ACHN (cell line): ENCODE results near the gene OPCML.

Source experiments
- DNase-seq: peaks from one replicate; pipeline ENCODE4 v3.0.0-alpha.2; 2015
- in situ Hi-C: cut with HindIII; loops from 2 replicates; pipeline ENCODE4 v1.10.0; 2017; ENCODE audit warnings: low sequenced_read_pairs, low pct_ligation_motif_present, low pct_unique_long_range_greater_than_20kb

Gene OPCML

DNA sequence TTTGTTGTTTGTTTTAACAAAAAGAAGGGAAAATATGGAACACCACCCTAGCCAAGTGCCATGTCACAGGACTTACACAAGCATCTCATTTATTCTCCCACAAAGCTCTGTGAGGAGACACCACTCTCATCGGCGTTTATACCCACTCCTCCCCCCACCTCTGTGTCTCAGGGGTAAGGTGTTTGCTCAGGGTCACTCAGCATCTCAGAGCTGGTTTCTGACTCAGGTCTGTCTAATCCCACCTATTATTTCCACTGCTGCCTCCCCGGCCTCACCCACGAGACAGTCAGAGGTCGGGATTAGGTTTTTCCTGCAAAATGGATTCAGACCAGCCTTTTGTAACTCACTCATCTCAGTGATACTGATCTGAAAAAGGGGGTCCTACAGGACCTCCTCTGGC lies 786.0 kb downstream of the OPCML start:
- no peak for DNase-seq
- in situ Hi-C loops, result no loop called here

DNA sequence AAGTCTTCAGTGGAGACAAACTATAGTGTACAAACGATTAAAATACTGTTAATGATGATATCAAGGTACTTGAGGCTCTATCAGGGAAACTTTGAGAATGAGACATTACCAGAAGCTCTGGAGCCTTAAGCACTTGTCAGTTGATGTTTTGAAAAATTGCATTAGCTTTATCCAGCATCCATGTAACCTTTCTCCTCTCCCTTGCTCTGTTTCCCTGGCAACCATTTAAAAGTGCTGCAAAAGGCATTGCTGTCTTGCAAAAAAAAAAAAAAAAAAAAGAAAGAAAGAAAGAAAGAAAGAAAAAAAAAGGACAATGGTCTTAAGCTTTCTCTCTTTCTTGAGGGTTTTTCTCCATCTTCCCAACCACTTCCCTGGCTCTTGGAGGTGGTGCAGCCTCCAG lies 787.0 kb downstream of the OPCML start:
- in situ Hi-C loops, result no loop called here
- DNase-seq, result no peak

DNA sequence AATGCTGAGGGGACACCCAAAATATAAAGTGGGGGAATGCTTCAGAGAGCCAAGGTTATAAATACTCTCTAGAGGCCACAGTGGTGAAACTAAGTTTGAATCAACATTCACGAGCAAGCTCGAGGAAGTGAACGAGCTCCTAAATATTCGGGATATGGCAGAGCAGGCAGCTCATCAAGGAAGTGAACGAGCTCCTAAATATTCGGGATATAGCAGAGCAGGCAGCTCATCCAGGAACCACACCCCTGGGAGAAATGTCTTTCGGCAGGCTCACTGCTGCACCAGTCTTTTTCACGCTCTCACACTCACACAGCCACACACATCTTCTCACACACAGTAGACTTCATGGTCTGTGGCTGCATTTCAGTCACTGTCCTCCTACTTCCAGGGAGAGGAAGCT lies 787.5 kb downstream of the OPCML start:
- no peak for DNase-seq
- in situ Hi-C loops, result no loop called here

DNA sequence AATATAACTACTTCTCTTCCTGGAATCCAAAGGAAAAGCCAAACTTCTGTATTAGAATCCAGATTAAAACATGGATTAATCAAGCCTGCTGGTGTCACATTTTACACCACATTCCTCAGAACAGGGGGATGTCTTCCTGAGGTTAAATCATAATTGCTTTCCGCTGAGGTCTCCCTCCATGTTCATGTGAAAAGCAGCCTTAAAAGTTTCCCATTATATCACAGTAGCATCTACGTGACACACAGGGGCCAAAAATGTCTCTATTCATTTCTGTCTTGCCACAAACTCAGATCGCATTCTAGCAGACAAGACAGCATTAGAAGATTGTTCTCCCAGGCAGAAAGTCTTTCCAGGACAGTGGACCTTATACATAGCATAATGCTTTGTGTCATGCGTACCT lies 788.7 kb downstream of the OPCML start:
- DNase-seq, result no peak
- in situ Hi-C loops, result no loop called here

DNA sequence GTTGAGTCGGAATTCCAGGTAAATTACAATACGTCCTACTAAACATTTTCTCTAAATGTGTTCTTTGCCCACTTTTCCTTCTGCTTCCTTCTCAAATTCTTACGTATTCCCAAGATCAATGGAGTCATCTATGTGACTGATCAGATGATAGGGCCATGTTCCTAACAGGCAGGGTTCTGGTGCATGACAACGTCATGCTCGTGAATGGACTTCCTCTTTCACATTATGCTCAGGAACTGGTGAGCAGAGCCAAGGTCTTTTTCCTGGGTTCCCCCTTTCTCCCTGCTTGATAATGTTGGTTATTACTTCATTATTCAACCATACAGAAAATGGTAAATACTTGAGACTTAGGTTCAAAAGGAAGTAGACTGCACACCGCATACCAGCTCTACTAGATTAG lies 789.4 kb downstream of the OPCML start:
- in situ Hi-C loops, result no loop called here
- no peak for DNase-seq

DNA sequence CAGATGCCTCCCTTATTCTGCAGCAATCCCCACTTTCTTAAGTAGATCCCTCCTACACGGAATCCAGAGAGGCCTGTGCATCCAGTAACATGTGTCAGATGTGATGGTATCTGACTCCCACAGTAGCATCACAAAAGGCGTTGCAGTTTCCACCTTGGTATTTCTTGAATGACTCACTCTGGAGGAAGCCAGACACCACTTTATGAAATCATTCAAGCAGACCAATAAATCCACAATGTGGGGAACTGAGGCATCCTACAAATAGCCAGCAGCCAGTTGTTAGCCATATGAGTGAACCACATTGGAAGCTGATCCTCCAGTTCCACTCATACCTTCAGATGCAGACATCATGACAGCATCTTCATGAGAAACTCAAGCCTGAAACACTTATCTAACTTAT lies 798.1 kb downstream of the OPCML start:
- in situ Hi-C loops, result no loop called here
- DNase-seq, result peak; percentile 12

DNA sequence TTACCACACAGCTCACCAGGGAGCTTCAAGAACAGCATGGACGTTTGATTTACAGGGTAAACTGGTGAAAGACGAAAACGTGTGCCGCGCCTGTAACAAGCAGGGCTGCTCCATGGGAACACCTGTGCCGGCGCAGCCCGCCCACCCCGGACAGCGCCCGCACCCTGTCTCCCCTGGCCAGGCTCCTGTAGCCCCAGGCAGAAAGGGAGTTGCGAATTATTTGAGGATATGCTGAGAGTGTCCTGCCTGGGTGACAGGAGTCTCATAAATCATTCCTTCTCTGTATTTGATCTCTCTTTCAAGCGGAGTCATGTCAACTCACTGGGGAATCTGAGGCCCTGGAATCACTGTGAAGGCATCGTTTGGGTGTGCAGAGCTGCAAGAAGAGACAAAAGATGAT lies 804.3 kb downstream of the OPCML start:
- in situ Hi-C loops, result no loop called here
- no peak for DNase-seq

DNA sequence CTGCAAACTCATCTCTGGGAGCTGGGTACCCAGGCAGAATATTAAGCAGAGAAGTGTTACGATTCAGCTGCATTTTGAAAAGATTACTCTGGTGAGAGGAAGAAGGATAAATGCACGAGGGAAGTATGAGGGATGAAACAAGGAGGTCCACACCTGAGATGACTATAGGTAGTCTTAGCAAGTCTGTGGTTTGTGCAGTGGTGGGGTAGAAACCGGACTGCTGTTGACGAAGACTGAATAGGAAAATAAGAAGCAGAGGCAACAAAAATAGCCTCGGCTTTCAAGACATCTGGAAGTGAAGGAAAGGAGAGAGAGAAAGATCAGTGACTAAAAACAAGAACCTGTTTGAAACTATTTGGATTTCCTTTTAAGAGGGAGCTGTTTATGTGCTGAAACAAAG lies 810.8 kb downstream of the OPCML start:
- in situ Hi-C loops, result no loop called here

DNA sequence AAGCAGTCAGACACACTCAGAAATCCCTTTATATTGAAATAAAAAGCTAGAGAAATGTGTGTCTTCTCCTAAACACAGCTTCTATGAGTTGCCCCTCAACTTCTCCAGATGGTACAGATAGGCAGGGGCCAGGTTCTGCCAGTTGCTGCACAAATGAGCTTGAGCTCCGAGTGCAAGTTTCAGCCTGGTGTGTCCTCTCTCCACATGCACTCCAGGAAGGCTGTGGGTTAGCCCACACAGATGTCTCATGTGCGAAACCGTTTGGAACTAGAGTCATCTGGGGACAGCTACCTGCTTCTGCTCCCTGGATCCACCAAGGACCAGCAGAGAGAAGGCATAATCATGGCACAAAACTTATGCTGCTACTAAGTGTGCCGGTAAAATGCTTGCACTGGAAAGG lies 812.6 kb downstream of the OPCML start:
- in situ Hi-C loops, result no loop called here
- no peak for DNase-seq

More for the DNA sequence above, 810.8 kb downstream of the OPCML start:
- no peak for DNase-seq

DNA sequence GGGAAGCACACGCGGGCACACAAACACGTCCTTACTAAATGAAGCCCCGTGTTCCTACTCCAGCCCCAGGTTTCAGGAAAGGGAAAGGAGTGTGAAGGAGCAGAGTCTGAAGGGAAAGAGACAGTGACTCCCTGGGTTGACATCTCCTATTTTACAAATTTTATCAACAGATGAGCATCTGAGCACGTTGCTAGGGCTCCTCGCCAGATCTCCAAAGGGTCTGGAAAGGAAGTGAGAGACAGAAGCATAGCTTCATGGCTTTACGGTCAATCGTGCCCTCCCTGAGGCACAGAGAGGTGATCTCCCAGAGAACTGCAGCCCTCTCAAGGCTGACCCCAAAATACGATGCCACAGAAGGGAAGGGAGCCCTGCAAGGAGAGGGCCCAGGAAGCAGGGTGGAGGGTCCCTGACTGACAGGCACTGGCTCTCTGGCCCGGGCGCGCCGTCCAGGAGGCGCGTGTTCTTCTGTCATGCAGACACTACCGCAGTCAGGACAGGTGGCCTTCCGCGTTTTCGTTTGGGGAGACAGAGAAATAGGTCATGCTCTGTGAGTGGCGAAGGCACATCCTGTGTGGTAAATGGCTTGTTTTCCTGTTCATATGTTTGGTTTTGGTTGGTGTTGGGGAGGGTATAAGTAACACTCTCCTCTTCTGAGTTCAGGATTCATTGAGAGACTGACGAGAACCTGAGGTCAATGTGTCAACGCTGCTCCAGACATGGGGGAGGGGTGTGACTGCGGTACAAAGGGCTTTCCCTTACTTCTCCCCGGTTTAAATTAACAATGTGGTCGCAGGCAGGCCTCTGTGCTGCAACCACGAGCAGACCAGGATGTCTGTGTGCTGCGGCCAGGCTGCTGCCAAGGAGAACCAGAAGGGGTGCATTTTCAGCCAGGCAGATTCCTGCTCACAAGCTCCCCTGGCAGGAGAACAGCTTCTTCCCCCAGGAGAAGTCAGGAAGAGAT lies 813.3 kb downstream of the OPCML start:
- no peak for DNase-seq
- in situ Hi-C loops, result no loop called here

DNA sequence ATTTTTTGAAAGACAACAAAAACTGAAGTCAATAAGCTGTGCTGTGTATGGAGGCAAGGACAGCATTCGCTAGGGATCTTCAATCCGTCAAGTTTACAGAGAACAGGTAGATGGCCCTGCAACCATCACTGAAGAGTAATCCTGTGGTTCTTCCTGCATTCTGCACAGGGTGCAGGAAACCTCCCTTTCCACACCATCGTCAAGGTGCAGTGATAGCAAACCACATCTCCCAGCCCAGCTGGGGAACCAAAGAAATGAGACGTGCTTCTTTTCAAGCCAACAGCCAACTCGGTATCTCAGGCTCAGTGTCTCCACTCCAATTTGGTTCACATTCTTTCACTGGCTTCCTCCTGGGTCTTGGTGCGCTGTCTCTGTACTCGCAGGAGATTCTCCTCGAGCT lies 814.5 kb downstream of the OPCML start:
- no peak for DNase-seq
- in situ Hi-C loops, result no loop called here

DNA sequence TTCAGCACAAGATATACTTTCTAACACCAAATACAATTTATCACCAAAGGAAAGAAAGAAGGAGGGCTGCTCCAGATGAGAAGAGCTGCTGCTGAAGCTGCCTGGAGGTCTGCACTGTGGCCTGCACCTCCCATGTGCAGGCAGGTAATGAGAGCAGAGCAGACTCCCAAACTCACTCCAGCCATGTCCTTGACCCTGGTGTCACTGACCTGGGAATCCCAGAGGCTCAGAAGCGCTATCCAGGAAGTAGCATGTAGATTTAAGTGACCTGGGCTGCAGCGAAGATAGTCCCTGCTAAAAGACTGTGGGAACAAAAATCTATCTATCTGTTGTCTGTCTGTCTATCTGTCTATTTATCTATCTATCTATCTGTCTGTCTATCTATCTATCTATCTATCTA lies 816.3 kb downstream of the OPCML start:
- in situ Hi-C loops, result no loop called here
- DNase-seq, result no peak

DNA sequence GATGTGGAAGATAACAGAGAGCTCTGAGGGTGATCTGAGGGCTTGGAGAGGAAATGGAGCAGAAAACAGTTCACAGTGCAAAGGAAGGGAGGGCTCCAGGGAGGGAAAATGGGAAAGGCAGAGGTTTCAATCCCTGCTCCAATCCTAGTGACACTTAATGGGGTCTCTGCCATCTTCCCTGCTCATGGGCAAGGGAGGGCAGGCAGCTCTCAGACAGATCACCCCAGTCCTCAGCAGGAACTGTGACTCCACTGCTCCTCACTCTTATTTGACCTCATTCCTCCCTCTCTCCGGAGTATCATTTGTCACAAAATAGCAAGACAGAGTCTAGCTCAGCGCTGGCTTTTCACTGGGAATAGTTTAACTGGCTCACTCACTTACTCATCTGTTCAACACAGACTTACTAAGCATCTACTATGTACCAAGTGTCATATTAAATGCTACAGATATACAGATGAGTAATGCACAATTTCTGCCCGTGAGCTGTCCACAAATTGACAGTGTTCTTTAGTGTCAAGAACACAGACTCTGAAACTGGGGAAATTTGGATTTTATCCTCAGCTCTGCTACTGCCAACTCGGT lies 817.4 kb downstream of the OPCML start:
- in situ Hi-C loops, result no loop called here
- DNase-seq, result no peak

DNA sequence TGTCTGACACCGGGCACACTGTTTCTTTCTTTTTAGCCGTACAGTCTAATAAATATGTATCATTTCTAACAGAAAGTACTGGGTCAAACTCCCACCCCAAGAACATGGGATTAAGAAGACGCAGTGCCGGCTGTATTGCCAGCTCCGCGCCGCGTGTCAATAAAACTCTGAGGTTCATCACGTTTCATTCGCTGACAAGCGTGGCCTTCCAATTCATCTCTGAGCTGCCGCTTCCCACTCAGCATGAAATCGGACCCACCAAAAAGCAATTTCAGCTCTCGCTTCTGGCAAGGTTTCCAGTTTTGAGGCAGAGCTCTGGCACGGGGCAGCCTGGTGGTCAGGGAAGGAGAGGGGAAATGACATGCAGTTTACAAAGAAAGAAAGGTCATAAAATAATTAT lies 819.8 kb downstream of the OPCML start:
- in situ Hi-C loops, result no loop called here

DNA sequence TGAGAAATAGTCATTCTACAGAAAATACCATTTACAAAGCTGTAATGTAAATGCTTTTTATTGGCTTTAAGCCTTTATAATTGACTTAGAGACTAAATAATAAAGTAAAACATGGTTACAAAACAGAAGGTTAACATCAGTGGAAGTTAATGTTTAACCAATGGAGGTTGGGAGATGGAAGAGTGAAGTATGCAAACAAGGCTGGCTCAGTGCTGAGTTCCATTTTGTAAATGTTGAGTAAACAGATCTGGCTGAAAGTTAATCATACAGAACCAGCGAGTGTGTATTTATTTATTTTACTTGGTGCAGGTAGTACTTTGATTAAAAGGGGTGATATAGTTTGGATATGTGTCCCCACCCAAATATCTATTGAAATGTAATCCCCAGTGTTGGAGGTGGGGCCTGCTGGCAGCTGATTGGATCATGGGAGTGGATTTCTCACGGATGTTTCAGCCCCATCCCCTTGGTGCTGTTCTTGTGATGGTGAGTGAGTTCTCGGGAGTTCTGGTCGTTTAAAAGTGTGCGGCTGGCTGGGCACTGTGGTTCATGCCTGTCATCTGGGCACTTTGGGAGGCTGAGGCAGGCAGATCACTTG lies 827.4 kb downstream of the OPCML start:
- no peak for DNase-seq
- in situ Hi-C loops, result no loop called here

More for the DNA sequence above, 819.8 kb downstream of the OPCML start:
- no peak for DNase-seq

DNA sequence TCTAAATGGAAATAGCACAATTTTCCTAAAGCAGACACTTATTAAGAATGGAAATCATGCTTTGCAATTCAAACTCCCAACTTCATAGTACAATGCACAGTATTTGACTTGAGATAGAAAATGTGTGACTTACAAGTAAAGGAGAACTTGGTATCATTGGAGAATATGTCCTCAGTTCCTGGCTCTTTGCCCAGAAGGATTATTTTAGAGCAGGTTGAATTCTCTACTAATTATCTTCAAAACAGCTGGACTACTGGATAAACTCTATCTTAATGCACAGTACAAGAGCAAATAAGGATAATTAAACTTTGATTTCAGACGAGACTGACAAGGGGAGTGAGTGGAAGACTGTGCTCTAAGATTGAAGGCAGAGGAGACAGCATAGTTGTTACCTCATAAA lies 839.4 kb downstream of the OPCML start:
- no peak for DNase-seq
- in situ Hi-C loops, result no loop called here

DNA sequence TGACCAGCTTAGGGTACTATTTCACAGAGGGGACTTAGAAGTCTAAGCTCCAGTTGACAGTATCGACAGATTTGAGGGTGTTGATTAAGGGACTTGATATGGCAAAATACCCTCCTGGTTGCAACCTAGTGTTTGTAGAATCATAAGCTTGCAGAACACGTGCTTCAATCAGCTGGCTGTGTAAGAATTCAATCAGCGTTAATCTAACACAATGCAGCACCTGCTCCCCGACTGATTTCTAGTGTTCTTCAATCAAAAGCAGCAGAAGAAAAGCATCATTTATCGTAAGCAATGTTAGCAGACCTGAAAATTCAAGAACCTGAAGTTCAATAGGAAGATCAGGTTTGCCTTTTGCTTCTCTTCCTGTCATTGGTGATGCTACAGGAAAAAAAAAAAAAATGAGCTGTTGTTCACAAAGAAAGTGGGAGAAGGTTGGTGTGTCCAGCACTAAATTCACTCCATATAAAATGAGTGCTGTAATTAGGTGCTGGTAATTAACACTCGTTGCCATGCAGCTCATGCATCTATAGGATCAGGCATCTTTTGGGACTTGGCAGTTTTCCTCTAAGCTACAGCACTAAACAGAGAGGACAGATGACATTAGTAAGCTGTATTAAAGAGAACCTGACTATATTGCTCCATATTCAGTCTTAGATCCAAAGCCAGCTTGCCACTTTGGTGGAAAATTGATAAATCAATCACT lies 840.3 kb downstream of the OPCML start:
- in situ Hi-C loops, result no loop called here

DNA sequence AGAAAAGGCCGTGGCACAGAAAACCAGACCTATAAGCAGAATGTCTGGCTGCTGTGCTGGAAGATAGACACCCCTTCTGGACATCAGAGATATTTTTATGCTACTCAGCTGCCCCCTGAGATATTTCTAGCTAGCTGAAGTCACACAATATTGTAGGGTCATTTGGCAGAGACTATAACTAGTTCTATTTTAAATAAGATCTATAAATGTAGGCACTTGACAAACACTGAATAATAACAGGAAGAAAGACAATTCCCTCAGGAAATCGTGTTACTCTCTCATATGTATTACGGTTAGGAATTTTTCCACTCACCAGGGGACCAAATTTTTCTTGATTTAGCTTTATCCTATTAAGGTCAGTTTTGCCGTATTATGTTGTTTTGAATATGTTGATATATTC lies 845.4 kb downstream of the OPCML start:
- no peak for DNase-seq
- in situ Hi-C loops, result no loop called here

More for the DNA sequence above, 840.3 kb downstream of the OPCML start:
- no peak for DNase-seq

DNA sequence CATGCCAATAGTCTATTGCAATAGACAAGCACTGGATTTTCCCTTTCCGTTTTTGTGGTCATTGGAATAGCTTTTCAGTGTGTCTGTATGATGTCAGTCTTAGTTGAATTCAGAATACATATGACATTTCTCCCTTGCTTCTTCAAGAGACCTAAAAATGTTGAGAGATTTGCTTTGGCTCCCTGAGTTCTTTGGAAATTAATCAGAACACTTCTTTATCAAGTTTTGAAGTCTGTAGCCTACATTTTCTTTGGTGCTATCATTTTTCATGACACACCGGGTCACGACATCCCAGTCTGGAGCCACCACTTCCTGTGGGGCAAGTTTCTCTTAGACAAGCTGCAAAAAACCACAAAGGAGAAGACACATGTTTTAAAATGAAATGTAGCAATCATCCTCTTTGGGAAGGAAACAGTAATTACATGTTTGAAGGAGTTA lies 847.1 kb downstream of the OPCML start:
- no peak for DNase-seq
- in situ Hi-C loops, result no loop called here
